ENCODE measurements around the gene PNLDC1. TPM values are rescaled to one million over a fixed set of nuclear protein-coding genes. Genes with fewer than 3 reads are reported as not detected.
"Not testable (repeated sequence)": the region's sequence is repeated elsewhere in the genome, so short reads cannot be mapped to it uniquely, and the experiment has no call there.

Gene PNLDC1
- total and polyA plus RNA-seq, 3 experiments from 2014 or later, result 0.39 to 0.80 TPM; not detected in 1

DNA sequence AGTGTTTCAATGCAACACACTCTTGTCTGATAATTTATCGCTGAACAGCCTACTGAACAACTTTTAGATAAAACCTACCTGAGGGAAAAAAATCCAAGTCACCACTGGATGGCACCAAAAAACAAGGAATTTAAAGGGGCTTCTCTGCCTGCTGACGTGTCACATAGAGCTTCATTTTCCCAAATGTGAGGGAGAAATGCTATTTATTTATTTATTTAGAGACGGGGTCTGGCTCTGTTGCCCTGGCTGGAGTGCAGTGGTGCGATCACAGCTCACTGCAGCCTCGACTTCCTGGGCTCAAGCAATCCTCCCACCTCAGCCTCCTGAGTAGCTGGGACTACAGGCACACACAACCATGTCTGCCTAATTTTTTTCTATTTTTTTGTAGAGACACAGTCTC lies 63.3 kb downstream of the PNLDC1 start:
- CTCF ChIA-PET, result interaction anchor here (0.7 to 1.4 kb wide), 6 partner anchors 12 to 671 kb away, joined by 3 to 7 read pairs (median 3); no protein-coding TSS in a partner anchor
- peak in 2 of 5 donors; percentile 11 to 36 for DNase-seq
- POLR2A ChIA-PET; H3K9me3 ChIP-seq (ENCODE audit: low read length); H3K4me3 ChIP-seq (ENCODE audit: low read length); H3K27me3 ChIP-seq (ENCODE audit: insufficient read depth, low read length, poor library complexity, severe bottlenecking); H3K36me3 ChIP-seq (ENCODE audit: insufficient read depth, low read length); H3K27ac ChIP-seq (ENCODE audit: low read depth, low read length); H3K4me3 Mint-ChIP-seq; H3K36me3 Mint-ChIP-seq; H3K9me3 Mint-ChIP-seq: not testable (repeated sequence)
- peaks cover 4 to 15% (median 9%) of the 10 kb centered on the region in 3 donors for H3K4me1 Mint-ChIP-seq
- H3K27me3 Mint-ChIP-seq, result peaks cover 10 to 25% of the 10 kb centered on the region in 2 donors
- H3K4me1 ChIP-seq (ENCODE audit: insufficient read depth, low read length), result peaks cover 18% of the 10 kb centered on the region
- H3K27ac Mint-ChIP-seq, result peak overlapping the region in 2 of 8 donors; percentile 32 to 47

GRCh38 chr6:159865226-159865920 lies 65.3 kb downstream of the PNLDC1 start:
- no peak overlapping the region for H3K27ac ChIP-seq (ENCODE audit: low read depth, low read length)
- no peak overlapping the region for H3K4me3 ChIP-seq (ENCODE audit: low read length)
- peaks cover 0 to 2% (median 0%) of the 10 kb centered on the region in 5 donors for H3K9me3 Mint-ChIP-seq
- DNase-seq, result no peak
- H3K36me3 ChIP-seq (ENCODE audit: insufficient read depth, low read length), result no peaks in the 10 kb centered on the region
- POLR2A ChIA-PET, result no interaction called here
- no peak overlapping the region for H3K27ac Mint-ChIP-seq
- H3K27me3 Mint-ChIP-seq, result peaks cover 8 to 19% of the 10 kb centered on the region in 2 donors
- peaks cover 4 to 15% (median 9%) of the 10 kb centered on the region in 3 donors for H3K4me1 Mint-ChIP-seq
- peaks cover 18% of the 10 kb centered on the region for H3K4me1 ChIP-seq (ENCODE audit: insufficient read depth, low read length)
- H3K27me3 ChIP-seq (ENCODE audit: insufficient read depth, low read length, poor library complexity, severe bottlenecking), result no peaks in the 10 kb centered on the region
- H3K36me3 Mint-ChIP-seq, result no peaks in the 10 kb centered on the region
- H3K9me3 ChIP-seq (ENCODE audit: low read length), result no peaks in the 10 kb centered on the region
- peak overlapping the region in 1 of 7 donors; percentile 56 for H3K4me3 Mint-ChIP-seq
- CTCF ChIA-PET, result interaction anchor here (0.8 to 1.1 kb wide), 2 partner anchors 12 to 591 kb away, joined by 3 to 4 read pairs; no protein-coding TSS in a partner anchor

DNA sequence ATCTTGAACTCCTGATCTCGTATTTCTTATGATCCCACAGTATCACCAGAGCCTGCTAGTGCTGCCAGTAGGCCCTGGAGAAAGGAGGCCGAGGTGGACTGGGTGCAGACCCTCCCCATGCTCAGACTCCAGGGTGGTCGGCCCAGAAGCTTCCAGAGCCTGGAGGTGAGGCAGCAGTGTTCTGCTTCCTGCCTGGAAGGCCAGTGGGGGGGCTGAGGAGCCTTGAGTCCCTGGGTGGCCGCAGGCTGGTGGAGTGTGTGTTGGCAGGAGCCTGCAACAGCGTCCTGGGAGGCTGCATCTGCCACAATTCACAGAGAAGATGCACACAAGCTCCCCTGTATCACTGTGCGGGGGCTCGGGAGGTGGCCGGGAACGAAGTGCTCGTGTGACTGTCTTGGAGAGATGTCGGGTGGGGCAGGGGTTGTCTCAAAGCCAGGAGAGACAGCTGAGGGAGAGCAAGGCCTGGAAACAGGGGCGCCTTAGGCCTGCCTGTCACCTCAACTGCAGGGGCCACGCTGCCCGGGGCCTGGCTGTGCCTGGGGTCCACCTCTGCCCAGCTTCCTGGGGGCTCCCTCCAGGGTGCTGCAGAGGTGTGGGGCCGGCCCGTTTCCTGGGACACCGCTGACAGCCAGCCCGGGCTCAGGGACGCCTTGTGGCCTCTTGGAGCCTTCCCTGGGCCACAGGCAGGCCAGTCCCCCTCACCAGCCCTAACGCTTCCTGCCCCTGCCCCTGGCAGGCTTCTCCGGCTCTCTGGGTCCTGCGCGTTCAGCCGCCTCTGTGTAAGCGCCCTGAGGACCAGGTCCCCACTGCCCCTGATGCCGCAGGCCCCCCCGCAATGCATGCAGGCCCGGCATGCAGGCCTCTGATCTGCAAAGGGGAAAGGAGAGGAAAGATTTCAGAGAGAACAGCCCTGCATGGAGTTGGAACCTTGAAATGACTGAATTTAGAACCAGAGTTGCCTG lies 66.5 kb downstream of the PNLDC1 start:
- Mint-ChIP-seq H3K9me3 (peaks cover 0 to 2% (median 0%) of the 10 kb centered on the region in 5 donors), H3K4me1 (peaks cover 4 to 15% (median 9%) of the 10 kb centered on the region in 3 donors), H3K27ac (peak overlapping the region in 1 of 8 donors; percentile 2), H3K27me3 (peaks cover 6 to 12% of the 10 kb centered on the region in 2 donors), H3K36me3 (no peaks in the 10 kb centered on the region), H3K4me3 (no peak overlapping the region)
- no peaks in the 10 kb centered on the region for H3K27me3 ChIP-seq (ENCODE audit: insufficient read depth, low read length, poor library complexity, severe bottlenecking)
- H3K4me1 ChIP-seq (ENCODE audit: insufficient read depth, low read length), result peaks cover 16% of the 10 kb centered on the region
- no peaks in the 10 kb centered on the region for H3K9me3 ChIP-seq (ENCODE audit: low read length)
- ChIA-PET POLR2A (no interaction called here), CTCF (interaction anchor here (0.9 to 1.1 kb wide), 2 partner anchors 589 to 653 kb away, joined by 3 to 4 read pairs; no protein-coding TSS in a partner anchor)
- no peak overlapping the region for H3K27ac ChIP-seq (ENCODE audit: low read depth, low read length)
- no peak overlapping the region for H3K4me3 ChIP-seq (ENCODE audit: low read length)
- H3K36me3 ChIP-seq (ENCODE audit: insufficient read depth, low read length), result no peaks in the 10 kb centered on the region
- no peak for DNase-seq

Other genes with a start within 250 kb of the PNLDC1 start
- 10 to 100 TPM; 82.9 to 86.6 TPM for gene SOD2, start 107.0 kb upstream of the PNLDC1 start, total RNA-seq
- 85.0 TPM for gene SOD2, start 107.0 kb upstream of the PNLDC1 start, polyA plus RNA-seq
- 100 to 1,000 TPM in 1 of 2 experiments, 10 to 100 TPM in 1; 95.1 to 103 TPM for gene WTAP, start 72.8 kb upstream of the PNLDC1 start, total RNA-seq
- 149 TPM for gene WTAP, start 72.8 kb upstream of the PNLDC1 start, polyA plus RNA-seq
- 10 to 100 TPM; 68.8 to 69.7 TPM for gene ACAT2, start 38.2 kb upstream of the PNLDC1 start, total RNA-seq
- 33.3 TPM for gene ACAT2, start 38.2 kb upstream of the PNLDC1 start, polyA plus RNA-seq
- gene TCP1, start 10.7 kb upstream of the PNLDC1 start, total RNA-seq, result 100 to 1,000 TPM; 589 to 617 TPM
- gene TCP1, start 10.7 kb upstream of the PNLDC1 start, polyA plus RNA-seq, result 98.2 TPM
- gene MRPL18, start 9.8 kb upstream of the PNLDC1 start, total RNA-seq, result 100 to 1,000 TPM; 129 to 130 TPM
- 101 TPM for gene MRPL18, start 9.8 kb upstream of the PNLDC1 start, polyA plus RNA-seq
- gene MAS1, start 90.7 kb downstream of the PNLDC1 start, total RNA-seq, result not detected
- not detected for gene MAS1, start 90.7 kb downstream of the PNLDC1 start, polyA plus RNA-seq
- gene IGF2R, start 168.8 kb downstream of the PNLDC1 start, total RNA-seq, result 10 to 100 TPM; 91.4 to 93.7 TPM
- gene IGF2R, start 168.8 kb downstream of the PNLDC1 start, polyA plus RNA-seq, result 27.5 TPM

Data from CD8-positive, alpha-beta memory T cell (primary cell).